HepG2 (cell line): ENCODE data around the gene MMP23B. TPM values are rescaled to one million over a fixed set of nuclear protein-coding genes. Genes with fewer than 3 reads are reported as not detected.
"Not testable (repeated sequence)": the region's sequence is repeated elsewhere in the genome, so short reads cannot be mapped to it uniquely, and the experiment has no call there.

Source experiments
- ATAC-seq: fragments of 200-7000 bp; cut with Tn5 transposase; 3 replicates; pipeline ENCODE4 v1.9.1; 2020; ENCODE audit warnings: mild to moderate bottlenecking, moderate library complexity
- BruUV-seq: library from RNA; stranded (reverse); fragments of 400-500 nt; replicated peaks from 2 replicates; lab custom pipeline; 2021; lab: Mats Ljungman, UMichigan
- CTCF ChIA-PET: fragments of 300-600 bp; formaldehyde crosslinking; extraction: SDS; loops from one replicate; lab custom pipeline; 2021; ENCODE audit warnings: low total read pairs, inconsistent platforms, low intra/inter-chr PET ratio; lab: Yijun Ruan, JAX
- POLR2A ChIA-PET: fragments of 350-600 bp; sonication (Branson Sonifier 250); formaldehyde crosslinking; loops from one replicate; lab custom pipeline; 2020; ENCODE audit warnings: antibody characterized with exemption, inconsistent platforms; lab: Yijun Ruan, JAX
- DNase-seq: peaks from one replicate; pipeline ENCODE4 v3.0.0-alpha.2; 2015; ENCODE audit warnings: low spot score
- FAIRE-seq: peaks from 3 replicates; lab custom pipeline; 2011; peaks lifted over from hg19 to GRCh38; lab: Jason Lieb, UNC
- H2AFZ ChIP-seq: one replicate; pipeline ENCODE4 v1.6.1; 2011; ENCODE audit warnings: low read length, inconsistent platforms
- H3K27ac ChIP-seq: fragments of 300-600 bp; 3 replicates; pipeline ENCODE4 v1.8.0; 2011; ENCODE audit warnings: mixed run types, mild to moderate bottlenecking, mixed read lengths, low read length, inconsistent platforms; ENCODE audit not compliant: insufficient read depth; ENCODE audit errors: extremely low read length
- H3K27me3 ChIP-seq, 2 experiments: fragments of 200-600 bp in 1 of 2; 2 replicates in 1 of 2; 3 replicates in 1 of 2; pipeline versions ENCODE4 v1.6.0 to v1.8.0; 2011; ENCODE audit warnings: low read length in 2 of 2, mild to moderate bottlenecking in 2 of 2, moderate library complexity in 2 of 2, inconsistent platforms in 1 of 2; ENCODE audit not compliant: insufficient read depth in 2 of 2, control insufficient read depth in 1 of 2
- H3K36me3 ChIP-seq, 2 experiments: fragments of 200-600 bp in 1 of 2; replicated peaks in 1 of 2; 2 replicates in 1 of 2; 3 replicates in 1 of 2; pipeline versions ENCODE4 v1.5.1 to v1.8.0; 2011; ENCODE audit warnings: low read length in 2 of 2, inconsistent platforms in 1 of 2; ENCODE audit not compliant: insufficient read depth in 2 of 2, control insufficient read depth in 1 of 2
- H3K4me1 ChIP-seq: 2 replicates; pipeline ENCODE4 v1.5.1; 2012; ENCODE audit warnings: low read length, inconsistent platforms; ENCODE audit not compliant: insufficient read depth
- H3K4me2 ChIP-seq: 2 replicates; pipeline ENCODE4 v1.6.0; 2011; ENCODE audit warnings: low read depth, low read length, inconsistent platforms
- H3K4me3 ChIP-seq, 3 experiments: fragments of 200-600 bp in 1 of 3; sonication (generic), shearing (Covaris generic) in 1 of 3; replicated peaks in 1 of 3; 2 replicates each; pipeline ENCODE4 v1.5.1; 2011 to 2016; ENCODE audit warnings: low read length in 3 of 3, inconsistent platforms in 2 of 3, low read depth in 2 of 3, mild to moderate bottlenecking in 2 of 3, control low read depth in 1 of 3, mixed read lengths in 1 of 3; ENCODE audit not compliant: insufficient read depth in 1 of 3
- H3K79me2 ChIP-seq: one replicate; pipeline ENCODE4 v1.6.1; 2011; ENCODE audit warnings: low read length, inconsistent platforms; ENCODE audit not compliant: insufficient read depth
- H3K9ac ChIP-seq: 2 replicates; pipeline ENCODE4 v1.6.0; 2011; ENCODE audit warnings: mild to moderate bottlenecking, low read depth, low read length, inconsistent platforms; ENCODE audit not compliant: insufficient read depth
- H3K9me3 ChIP-seq: 2 replicates; pipeline ENCODE4 v1.5.1; 2012; ENCODE audit warnings: mild to moderate bottlenecking, low read length
- H4K20me1 ChIP-seq: 2 replicates; pipeline ENCODE4 v1.6.0; 2011; ENCODE audit warnings: inconsistent platforms, mild to moderate bottlenecking, low read length, moderate library complexity; ENCODE audit not compliant: insufficient read depth
- DZIP1 ChIP-seq: sonication (generic); formaldehyde crosslinking; IDR thresholded peaks from 2 replicates; pipeline ENCODE4 v1.5.0; 2020; ENCODE audit warnings: mild to moderate bottlenecking, missing genetic modification reagents
- SNAI1 ChIP-seq: sonication (generic); formaldehyde crosslinking; IDR thresholded peaks from 2 replicates; pipeline ENCODE4 v1.5.0; 2020; ENCODE audit warnings: mild to moderate bottlenecking, missing genetic modification reagents, borderline replicate concordance
- SRSF1 ChIP-seq: fragments of 200-400 bp; formaldehyde crosslinking; optimal IDR thresholded peaks from 2 replicates; pipeline ENCODE3; 2017; ENCODE audit warnings: mild to moderate bottlenecking, low read depth, low read length, moderate library complexity
- WIZ ChIP-seq: sonication (generic); formaldehyde crosslinking; IDR thresholded peaks from 2 replicates; pipeline ENCODE4 v1.5.1; 2020; ENCODE audit warnings: mild to moderate bottlenecking, missing genetic modification reagents
- ZNF496 ChIP-seq: sonication (generic); formaldehyde crosslinking; IDR thresholded peaks from 2 replicates; pipeline ENCODE4 v1.8.1; 2023; ENCODE audit warnings: mild to moderate bottlenecking, moderate library complexity, missing genetic modification reagents; ENCODE audit not compliant: insufficient replicate concordance
- ZNF589 ChIP-seq: sonication (generic); formaldehyde crosslinking; conservative IDR thresholded peaks from 2 replicates; pipeline ENCODE4 v1.8.0; 2022; ENCODE audit warnings: mild to moderate bottlenecking, moderate library complexity, missing genetic modification reagents
- ZNF644 ChIP-seq: IDR thresholded peaks from 2 replicates; pipeline ENCODE4 v1.6.1; 2016; ENCODE audit warnings: low read depth
- ZNF841 ChIP-seq: sonication (generic); formaldehyde crosslinking; IDR thresholded peaks from 2 replicates; pipeline ENCODE4 v1.8.1; 2023; ENCODE audit warnings: missing genetic modification reagents, borderline replicate concordance
- WGBS: methylation state at CpG from one replicate; pipeline ENCODE4 v1.1.6; 2017; ENCODE audit warnings: low lambda C conversion rate; 5-methylcytosine and 5-hydroxymethylcytosine counted together
- in situ Hi-C: cut with HindIII; loops from 2 replicates; pipeline ENCODE4 v1.10.0; 2017; ENCODE audit warnings: low pct_unique_long_range_greater_than_20kb; ENCODE audit not compliant: extremely low pct_ligation_motif_present
- intact Hi-C: fragments of 100-400 bp; cut with micrococcal nuclease; formaldehyde crosslinking; loops from one replicate; pipeline ENCODE4 v1.10.0; 2022; ENCODE audit not compliant: unreplicated experiment
- polyA plus RNA-seq, 8 experiments: library from polyadenylated mRNA; depleted of rRNA in 3 of 8; stranded (reverse) in 7 of 8; unstranded in 1 of 8; fragments of >200 nt; fragmentation: Illumina TruSeq in 4 of 8; extraction: Trizol in 4 of 8; gene quantifications; 2 replicates each; pipeline versions ENCODE4 v1.2.1 to v1.2.3, GENCODE V29; 2011 to 2016; ENCODE audit warnings: low read depth in 4 of 8, missing spikeins in 1 of 8, mixed read lengths in 1 of 8; ENCODE audit not compliant: insufficient read depth in 1 of 8
- total RNA-seq, 5 experiments: library from RNA; depleted of rRNA; stranded (reverse); fragments of >200 nt; fragmentation: Illumina TruSeq; extraction: Trizol; gene quantifications; 2 replicates each; pipeline ENCODE4 v1.2.3, GENCODE V29; 2016; ENCODE audit warnings: low read depth in 1 of 5
- TF ChIP-seq, protein P1 (sequence below): sonication (generic); formaldehyde crosslinking; conservative IDR thresholded peaks from 2 replicates; pipeline ENCODE4 v1.8.0; 2022; ENCODE audit warnings: mild to moderate bottlenecking, moderate library complexity, missing genetic modification reagents

The MMP23B gene
- total and polyA plus RNA-seq, 2 of the 13 experiments (the other 11 are each of a cell fraction or from before 2014, with no cell fraction given): 0.61 to 0.75 TPM

DNA sequence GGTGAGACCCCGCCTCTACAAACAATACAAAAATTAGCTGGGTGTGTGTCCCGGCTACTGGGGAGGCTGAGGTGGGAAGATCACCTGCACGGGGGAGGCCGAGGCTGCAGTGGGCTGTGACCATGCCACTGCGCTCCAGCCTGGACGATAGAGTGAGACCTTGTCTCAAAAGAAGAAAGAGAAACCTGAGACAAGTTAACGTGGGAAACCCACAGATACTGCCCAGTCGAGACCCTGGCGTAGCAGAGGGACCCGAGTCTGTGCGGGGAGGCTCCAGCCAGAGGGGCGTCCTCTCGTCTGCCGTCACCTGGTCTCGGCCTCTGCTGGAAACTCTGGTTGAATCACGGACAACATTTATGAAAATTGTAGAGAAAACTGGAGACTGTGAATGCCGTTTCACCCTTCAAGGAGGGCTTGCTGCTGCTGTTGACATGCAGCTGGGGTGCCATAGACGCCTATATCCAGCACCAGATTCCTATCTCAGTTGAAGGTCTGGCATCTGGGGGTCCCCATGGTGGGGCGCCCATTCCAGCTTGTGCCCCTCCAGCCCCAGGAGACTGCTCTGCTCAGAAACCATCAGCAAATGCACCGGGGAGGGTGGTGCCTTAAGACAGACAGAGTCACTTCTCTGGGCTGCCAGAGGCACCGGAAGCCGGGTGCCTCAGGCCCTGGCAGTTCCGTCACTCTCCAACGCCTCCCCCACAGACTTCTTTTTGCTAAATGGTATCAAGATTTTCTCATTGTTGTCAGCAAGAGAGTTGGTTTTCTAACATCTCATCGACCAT, 40.4 kb downstream of the MMP23B start (continued):
- TF ChIP-seq DZIP1 (CRISPR knock-in tag): no peak
- no peak for TF ChIP-seq WIZ (CRISPR knock-in tag)
- no peak for TF ChIP-seq ZNF841 (CRISPR knock-in tag)
- no peak for TF ChIP-seq SRSF1
- TF ChIP-seq ZNF589 (CRISPR knock-in tag): no peak
- no peak for TF ChIP-seq ZNF644 (CRISPR knock-in tag)
- no peak for TF ChIP-seq ZNF496 (CRISPR knock-in tag)
- TF ChIP-seq SNAI1 (CRISPR knock-in tag): no peak
- TF ChIP-seq, protein P1, sequence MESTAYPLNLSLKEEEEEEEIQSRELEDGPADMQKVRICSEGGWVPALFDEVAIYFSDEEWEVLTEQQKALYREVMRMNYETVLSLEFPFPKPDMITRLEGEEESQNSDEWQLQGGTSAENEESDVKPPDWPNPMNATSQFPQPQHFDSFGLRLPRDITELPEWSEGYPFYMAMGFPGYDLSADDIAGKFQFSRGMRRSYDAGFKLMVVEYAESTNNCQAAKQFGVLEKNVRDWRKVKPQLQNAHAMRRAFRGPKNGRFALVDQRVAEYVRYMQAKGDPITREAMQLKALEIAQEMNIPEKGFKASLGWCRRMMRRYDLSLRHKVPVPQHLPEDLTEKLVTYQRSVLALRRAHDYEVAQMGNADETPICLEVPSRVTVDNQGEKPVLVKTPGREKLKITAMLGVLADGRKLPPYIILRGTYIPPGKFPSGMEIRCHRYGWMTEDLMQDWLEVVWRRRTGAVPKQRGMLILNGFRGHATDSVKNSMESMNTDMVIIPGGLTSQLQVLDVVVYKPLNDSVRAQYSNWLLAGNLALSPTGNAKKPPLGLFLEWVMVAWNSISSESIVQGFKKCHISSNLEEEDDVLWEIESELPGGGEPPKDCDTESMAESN (CRISPR knock-in tag): no peak

DNA sequence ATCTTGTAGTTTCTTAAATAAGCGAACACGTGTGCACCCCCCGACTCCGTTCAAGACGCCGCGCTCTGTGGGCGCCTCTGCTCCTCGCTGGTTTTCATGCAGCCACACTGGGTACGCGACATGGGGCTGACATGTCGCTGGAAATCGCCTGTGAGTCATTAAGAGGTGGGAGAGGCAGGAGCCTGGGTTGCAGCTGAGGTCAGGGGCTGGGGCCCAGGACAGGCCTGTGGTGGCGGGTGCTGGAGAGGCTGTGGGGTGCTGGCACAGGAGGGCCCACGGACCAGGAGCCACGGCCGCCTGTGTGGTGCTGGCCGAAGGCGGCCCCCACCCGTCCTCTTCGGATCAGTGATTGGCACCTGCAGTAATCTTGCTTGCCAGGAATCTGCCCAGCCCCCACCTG, 42.8 kb downstream of the MMP23B start:
- H4K20me1 ChIP-seq, H3K9ac ChIP-seq, intact Hi-C loops, ATAC-seq, H3K27ac ChIP-seq, H3K9me3 ChIP-seq, in situ Hi-C loops, H2AFZ ChIP-seq, H3K4me3 ChIP-seq, H3K27me3 ChIP-seq, H3K4me2 ChIP-seq, CTCF ChIA-PET, FAIRE-seq, DNase-seq, BruUV-seq, H3K79me2 ChIP-seq, POLR2A ChIA-PET: not testable (repeated sequence)
- peaks cover 21% of the 10 kb centered on the region for H3K4me1 ChIP-seq
- peaks cover 0 to 20% of the 10 kb centered on the region in 2 experiments; a peak in 1 of 5 replicates for H3K36me3 ChIP-seq
- WGBS: over 99% methylated on average over 13 of the region's 21 CpGs

DNA sequence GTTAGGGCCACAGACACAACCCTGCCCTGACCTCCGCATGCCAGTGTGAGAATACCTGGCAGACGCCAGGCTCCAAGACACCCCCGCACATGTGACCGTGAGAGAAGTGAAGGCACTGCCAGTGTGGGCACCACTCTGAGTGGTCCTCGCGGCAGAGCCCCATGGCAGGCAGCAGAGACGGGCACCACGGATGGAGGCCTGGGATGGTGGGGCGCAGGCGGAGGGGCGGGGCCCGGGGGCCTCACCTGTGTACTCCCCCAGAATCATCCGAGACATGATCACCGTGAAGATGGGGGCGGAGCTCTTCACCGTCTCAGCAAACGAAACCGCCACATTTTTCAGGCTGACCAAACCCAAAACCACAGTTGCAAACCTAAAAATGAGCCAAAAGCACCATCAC, 43.2 kb downstream of the MMP23B start:
- H2AFZ ChIP-seq, H3K9me3 ChIP-seq, H3K27me3 ChIP-seq, CTCF ChIA-PET, FAIRE-seq, in situ Hi-C loops, H3K9ac ChIP-seq, H3K27ac ChIP-seq, H4K20me1 ChIP-seq, H3K4me2 ChIP-seq, H3K79me2 ChIP-seq, DNase-seq, ATAC-seq, POLR2A ChIA-PET, BruUV-seq, intact Hi-C loops, H3K4me3 ChIP-seq: not testable (repeated sequence)
- WGBS: 100% methylated on average over 6 of the region's 18 CpGs
- Histone ChIP-seq H3K4me1 (peaks cover 25% of the 10 kb centered on the region), H3K36me3 (peaks cover 0 to 17% of the 10 kb centered on the region in 2 experiments; a peak in 1 of 5 replicates)
